ENCODE results near the gene LMAN2.

The LMAN2 gene

DNA sequence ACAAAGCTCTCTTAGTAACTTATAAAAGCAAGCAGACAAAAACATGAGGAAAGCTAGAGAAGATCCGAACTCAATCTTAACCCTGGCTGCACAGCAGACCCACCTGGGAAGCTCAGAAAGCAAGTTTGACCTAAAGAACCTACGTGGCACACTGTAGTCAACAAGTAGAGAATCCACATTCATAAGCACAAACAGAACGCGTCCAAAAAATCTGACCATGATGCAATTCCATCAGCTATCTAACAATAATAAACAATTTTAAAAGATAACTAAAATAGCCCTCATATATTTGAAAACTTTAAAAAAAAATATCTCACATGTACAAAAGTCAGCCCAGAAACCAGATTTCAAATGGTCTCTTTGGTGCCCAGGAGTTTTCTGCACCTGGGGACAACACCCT lies 4.6 kb downstream of the LMAN2 start:
- Histone ChIP-seq H3K4me3 (ENCODE audit: low read depth, low read length) (no peak overlapping the region), H3K4me1 (ENCODE audit: control insufficient read depth, insufficient read depth, low read length) (peaks cover 20% of the 10 kb centered on the region; the same call in 1 of the 2 replicates), H3K36me3 (ENCODE audit: control insufficient read depth in 2 of 2, insufficient read depth in 1 of 2, low read length in 2 of 2) (peaks cover 30 to 35% of the 10 kb centered on the region in 2 experiments), H3K27ac (ENCODE audit: extremely low read depth, low read depth, low read length) (no peak overlapping the region), H3K9me3 (ENCODE audit: control insufficient read depth, insufficient read depth, low read depth, low read length) (no peaks in the 10 kb centered on the region)
- POLR2A ChIA-PET = interaction anchor here (0.5 to 0.7 kb wide), 2 partner anchors 99 to 246 kb away, joined by 3 to 7 read pairs; no protein-coding TSS in a partner anchor
- no peak for TF ChIP-seq ZNF211 (tag by site-specific recombination; IDR thresholded peaks at IDR 0.05; ENCODE audit: low read depth)
- TF ChIP-seq, protein P1, sequence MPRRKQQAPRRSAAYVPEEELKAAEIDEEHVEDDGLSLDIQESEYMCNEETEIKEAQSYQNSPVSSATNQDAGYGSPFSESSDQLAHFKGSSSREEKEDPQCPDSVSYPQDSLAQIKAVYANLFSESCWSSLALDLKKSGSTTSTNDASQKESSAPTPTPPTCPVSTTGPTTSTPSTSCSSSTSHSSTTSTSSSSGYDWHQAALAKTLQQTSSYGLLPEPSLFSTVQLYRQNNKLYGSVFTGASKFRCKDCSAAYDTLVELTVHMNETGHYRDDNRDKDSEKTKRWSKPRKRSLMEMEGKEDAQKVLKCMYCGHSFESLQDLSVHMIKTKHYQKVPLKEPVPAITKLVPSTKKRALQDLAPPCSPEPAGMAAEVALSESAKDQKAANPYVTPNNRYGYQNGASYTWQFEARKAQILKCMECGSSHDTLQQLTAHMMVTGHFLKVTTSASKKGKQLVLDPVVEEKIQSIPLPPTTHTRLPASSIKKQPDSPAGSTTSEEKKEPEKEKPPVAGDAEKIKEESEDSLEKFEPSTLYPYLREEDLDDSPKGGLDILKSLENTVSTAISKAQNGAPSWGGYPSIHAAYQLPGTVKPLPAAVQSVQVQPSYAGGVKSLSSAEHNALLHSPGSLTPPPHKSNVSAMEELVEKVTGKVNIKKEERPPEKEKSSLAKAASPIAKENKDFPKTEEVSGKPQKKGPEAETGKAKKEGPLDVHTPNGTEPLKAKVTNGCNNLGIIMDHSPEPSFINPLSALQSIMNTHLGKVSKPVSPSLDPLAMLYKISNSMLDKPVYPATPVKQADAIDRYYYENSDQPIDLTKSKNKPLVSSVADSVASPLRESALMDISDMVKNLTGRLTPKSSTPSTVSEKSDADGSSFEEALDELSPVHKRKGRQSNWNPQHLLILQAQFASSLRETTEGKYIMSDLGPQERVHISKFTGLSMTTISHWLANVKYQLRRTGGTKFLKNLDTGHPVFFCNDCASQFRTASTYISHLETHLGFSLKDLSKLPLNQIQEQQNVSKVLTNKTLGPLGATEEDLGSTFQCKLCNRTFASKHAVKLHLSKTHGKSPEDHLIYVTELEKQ (tag by site-specific recombination; IDR thresholded peaks at IDR 0.05; ENCODE audit: borderline replicate concordance) = no peak
- TF ChIP-seq, protein P2, sequence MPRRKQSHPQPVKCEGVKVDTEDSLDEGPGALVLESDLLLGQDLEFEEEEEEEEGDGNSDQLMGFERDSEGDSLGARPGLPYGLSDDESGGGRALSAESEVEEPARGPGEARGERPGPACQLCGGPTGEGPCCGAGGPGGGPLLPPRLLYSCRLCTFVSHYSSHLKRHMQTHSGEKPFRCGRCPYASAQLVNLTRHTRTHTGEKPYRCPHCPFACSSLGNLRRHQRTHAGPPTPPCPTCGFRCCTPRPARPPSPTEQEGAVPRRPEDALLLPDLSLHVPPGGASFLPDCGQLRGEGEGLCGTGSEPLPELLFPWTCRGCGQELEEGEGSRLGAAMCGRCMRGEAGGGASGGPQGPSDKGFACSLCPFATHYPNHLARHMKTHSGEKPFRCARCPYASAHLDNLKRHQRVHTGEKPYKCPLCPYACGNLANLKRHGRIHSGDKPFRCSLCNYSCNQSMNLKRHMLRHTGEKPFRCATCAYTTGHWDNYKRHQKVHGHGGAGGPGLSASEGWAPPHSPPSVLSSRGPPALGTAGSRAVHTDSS (tag by site-specific recombination; IDR thresholded peaks at IDR 0.05) = no peak
- no peak for TF ChIP-seq ZNF169 (tag by site-specific recombination; IDR thresholded peaks at IDR 0.05)
- TF ChIP-seq EGR2 (tag by site-specific recombination; IDR thresholded peaks at IDR 0.05; ENCODE audit: low read depth) = no peak
- TF ChIP-seq ZNF521 (tag by site-specific recombination; IDR thresholded peaks at IDR 0.05) = no peak
- TF ChIP-seq ZBTB20 (tag by site-specific recombination; IDR thresholded peaks at IDR 0.05) = no peak
- TF ChIP-seq ZNF16 (tag by site-specific recombination; IDR thresholded peaks at IDR 0.05; ENCODE audit: low read depth) = no peak
- TF ChIP-seq ZBTB21 (tag by site-specific recombination; IDR thresholded peaks at IDR 0.05) = no peak
- TF ChIP-seq, protein P3, sequence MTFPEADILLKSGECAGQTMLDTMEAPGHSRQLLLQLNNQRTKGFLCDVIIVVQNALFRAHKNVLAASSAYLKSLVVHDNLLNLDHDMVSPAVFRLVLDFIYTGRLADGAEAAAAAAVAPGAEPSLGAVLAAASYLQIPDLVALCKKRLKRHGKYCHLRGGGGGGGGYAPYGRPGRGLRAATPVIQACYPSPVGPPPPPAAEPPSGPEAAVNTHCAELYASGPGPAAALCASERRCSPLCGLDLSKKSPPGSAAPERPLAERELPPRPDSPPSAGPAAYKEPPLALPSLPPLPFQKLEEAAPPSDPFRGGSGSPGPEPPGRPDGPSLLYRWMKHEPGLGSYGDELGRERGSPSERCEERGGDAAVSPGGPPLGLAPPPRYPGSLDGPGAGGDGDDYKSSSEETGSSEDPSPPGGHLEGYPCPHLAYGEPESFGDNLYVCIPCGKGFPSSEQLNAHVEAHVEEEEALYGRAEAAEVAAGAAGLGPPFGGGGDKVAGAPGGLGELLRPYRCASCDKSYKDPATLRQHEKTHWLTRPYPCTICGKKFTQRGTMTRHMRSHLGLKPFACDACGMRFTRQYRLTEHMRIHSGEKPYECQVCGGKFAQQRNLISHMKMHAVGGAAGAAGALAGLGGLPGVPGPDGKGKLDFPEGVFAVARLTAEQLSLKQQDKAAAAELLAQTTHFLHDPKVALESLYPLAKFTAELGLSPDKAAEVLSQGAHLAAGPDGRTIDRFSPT (tag by site-specific recombination; IDR thresholded peaks at IDR 0.05) = no peak
- CTCF ChIA-PET = interaction anchor here (0.6 to 2.0 kb wide), 7 partner anchors 10 to 44 kb away, joined by 3 to 8 read pairs (median 5); no protein-coding TSS in a partner anchor

DNA sequence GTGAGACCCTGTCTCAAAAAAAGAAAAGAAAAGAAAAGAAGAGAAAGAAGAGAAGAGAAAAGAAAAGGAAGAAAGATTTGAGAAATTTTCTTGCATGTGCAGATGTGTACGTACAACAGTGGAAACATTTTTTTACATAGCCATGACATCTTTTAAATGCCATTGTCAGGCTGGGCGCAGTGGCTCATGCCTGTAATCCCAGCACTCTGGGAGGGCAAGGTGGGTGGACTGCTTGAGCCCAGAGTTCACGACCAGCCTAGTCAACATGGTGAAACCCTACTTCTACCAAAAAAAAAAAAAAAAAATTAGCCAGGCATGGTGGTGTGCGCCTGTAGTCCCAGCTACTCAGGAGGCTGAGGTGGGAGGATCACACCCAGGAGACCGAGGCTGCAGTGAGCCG lies 6.6 kb downstream of the LMAN2 start:
- H3K27ac ChIP-seq (ENCODE audit: extremely low read depth, low read depth, low read length) = no peak overlapping the region
- H3K4me3 ChIP-seq (ENCODE audit: low read depth, low read length) = no peak overlapping the region
- no peaks in the 10 kb centered on the region for H3K9me3 ChIP-seq (ENCODE audit: control insufficient read depth, insufficient read depth, low read depth, low read length)
- ChIA-PET CTCF (interaction anchor here (0.6 kb wide), 1 partner anchor 58 kb away, joined by 4 read pairs; no protein-coding TSS in a partner anchor), POLR2A (no interaction called here)
- H3K36me3 ChIP-seq (ENCODE audit: control insufficient read depth in 2 of 2, insufficient read depth in 1 of 2, low read length in 2 of 2) = peaks cover 34 to 37% of the 10 kb centered on the region in 2 experiments
- TF ChIP-seq KLF10 (tag by site-specific recombination; IDR thresholded peaks at IDR 0.05) = no peak
- TF ChIP-seq ZNF362 (tag by site-specific recombination; IDR thresholded peaks at IDR 0.05) = peak; percentile 89
- TF ChIP-seq GLI4 (tag by site-specific recombination; IDR thresholded peaks at IDR 0.05) = no peak
- no peak for TF ChIP-seq ZNF629 (tag by site-specific recombination; IDR thresholded peaks at IDR 0.05)
- TF ChIP-seq ZNF10 (tag by site-specific recombination; IDR thresholded peaks at IDR 0.05) = no peak
- no peak for TF ChIP-seq ZNF133 (tag by site-specific recombination; IDR thresholded peaks at IDR 0.05)
- no peak for TF ChIP-seq ZNF274 (IDR thresholded peaks at IDR 0.05; ENCODE audit: low read length)
- no peak for TF ChIP-seq ZNF274 (tag by site-specific recombination; IDR thresholded peaks at IDR 0.05; ENCODE audit: borderline replicate concordance)
- no peak for TF ChIP-seq GLIS1 (tag by site-specific recombination; IDR thresholded peaks at IDR 0.05)
- H3K4me1 ChIP-seq (ENCODE audit: control insufficient read depth, insufficient read depth, low read length) = peaks cover 12% of the 10 kb centered on the region; the same call in 1 of the 2 replicates
